ENCODE results near the gene PKD2L1.

DNA sequence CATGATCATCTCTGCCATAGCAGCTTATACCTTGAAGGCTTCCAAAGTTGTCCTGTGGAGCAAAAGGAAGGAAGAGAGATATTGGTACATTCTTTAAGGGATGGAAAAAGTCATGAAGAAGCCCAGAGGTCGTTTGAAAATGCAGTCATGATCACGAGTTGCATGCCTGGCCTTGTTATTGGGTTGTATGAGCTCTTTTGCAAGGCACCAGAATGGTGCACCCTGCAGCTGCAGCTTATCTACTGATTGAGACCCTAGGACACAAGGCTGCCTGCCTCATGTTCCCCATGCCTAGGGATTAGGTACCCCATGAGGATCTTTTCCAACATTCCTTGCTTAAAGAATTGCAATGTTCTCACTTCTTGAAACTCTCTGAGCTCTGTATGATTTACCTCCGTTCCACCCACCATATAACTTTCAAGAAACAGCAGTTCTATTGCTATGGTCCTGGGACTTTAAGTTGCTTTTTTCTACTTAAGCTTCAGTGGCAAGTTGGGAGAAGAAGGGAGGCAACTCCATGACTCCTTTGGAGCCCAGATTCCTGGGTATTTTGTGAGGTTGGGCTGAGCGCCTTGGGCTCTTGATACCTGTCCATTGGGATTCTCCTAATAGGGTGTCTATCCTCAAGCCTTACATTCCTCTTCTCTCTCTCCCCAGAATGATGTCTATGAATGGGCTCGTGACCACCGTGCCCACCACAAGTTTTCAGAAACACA is 23.9 kb upstream of the PKD2L1 start:
- no peak for TF ChIP-seq CTCF (conservative IDR thresholded peaks at IDR 0.05; ENCODE audit: low read depth, low read length)
- TF ChIP-seq EZH2 (IDR thresholded peaks at IDR 0.05; ENCODE audit: low read length, unreplicated experiment), result no peak
